ENCODE measurements around the gene CXCR1. TPM values are rescaled to one million over a fixed set of nuclear protein-coding genes. Genes with fewer than 3 reads are reported as not detected.

Gene CXCR1
- total and polyA plus RNA-seq, 2 of the 4 experiments (the other 2 are of a cell fraction), result not detected

- no peak for ATAC-seq (ENCODE audit: low read depth)
- no peak overlapping the region for H2BK5ac ChIP-seq (ENCODE audit: low read depth, low read length, poor library complexity, severe bottlenecking)
- H2AFZ ChIP-seq (replicated peaks; ENCODE audit: low read length, poor library complexity), result no peak overlapping the region
- no peak overlapping the region for H2BK20ac ChIP-seq (ENCODE audit: low read depth, low read length)
- H3K4me1 ChIP-seq (ENCODE audit: control insufficient read depth, insufficient read depth, low read length), result no peaks in the 10 kb centered on the region
- TF ChIP-seq FOS (IDR thresholded peaks at IDR 0.05; ENCODE audit: low read depth, low read length) (no peak), POLR2A (IDR thresholded peaks at IDR 0.05; ENCODE audit: low read depth, low read length) (no peak), CTCF (conservative IDR thresholded peaks at IDR 0.05; ENCODE audit: low read depth, low read length) (no peak), RCOR1 (IDR thresholded peaks at IDR 0.05; ENCODE audit: insufficient replicate concordance, low read length) (no peak), MAFK (IDR thresholded peaks at IDR 0.05; ENCODE audit: low read depth, low read length) (no peak), MXI1 (IDR thresholded peaks at IDR 0.05; ENCODE audit: borderline replicate concordance, low read depth, low read length) (no peak), USF2 (IDR thresholded peaks at IDR 0.05; ENCODE audit: low read depth, low read length) (no peak), MAZ (IDR thresholded peaks at IDR 0.05; ENCODE audit: borderline replicate concordance, low read depth, low read length) (no peak), NFE2L2 (IDR thresholded peaks at IDR 0.05; ENCODE audit: low read depth, low read length) (no peak), BHLHE40 (IDR thresholded peaks at IDR 0.05; ENCODE audit: low read depth, low read length) (no peak), CHD1 (IDR thresholded peaks at IDR 0.05; ENCODE audit: low read depth, low read length) (no peak), ELK1 (IDR thresholded peaks at IDR 0.05; ENCODE audit: borderline replicate concordance, low read depth, low read length) (no peak), RAD21 (IDR thresholded peaks at IDR 0.05; ENCODE audit: low read length) (no peak), CEBPB (IDR thresholded peaks at IDR 0.05; ENCODE audit: low read depth, low read length) (no peak), SMC3 (IDR thresholded peaks at IDR 0.05; ENCODE audit: low read depth, low read length) (no peak), RFX5 (IDR thresholded peaks at IDR 0.05; ENCODE audit: low read depth, low read length) (no peak)
- peaks cover 59% of the 10 kb centered on the region for H3K27me3 ChIP-seq (ENCODE audit: control insufficient read depth, insufficient read depth, low read length)
- no peak overlapping the region for H2AK5ac ChIP-seq (ENCODE audit: low read depth, low read length)
- no peak overlapping the region for H3K9ac ChIP-seq (ENCODE audit: low read depth, low read length)
- no peak overlapping the region for H2BK15ac ChIP-seq (ENCODE audit: low read depth, low read length)
- POLR2A ChIA-PET (ENCODE audit: unreplicated experiment), result no interaction called here
- H2BK120ac ChIP-seq (ENCODE audit: low read depth, low read length), result no peak overlapping the region
- H3K14ac ChIP-seq (replicated peaks; ENCODE audit: low read depth, low read length), result no peak overlapping the region
- CTCF ChIA-PET, result no interaction called here
- no peaks in the 10 kb centered on the region for H3K79me1 ChIP-seq (ENCODE audit: low read depth in 1 of 2, low read length in 2 of 2)
- WGBS, 2 experiments (ENCODE audit: extremely low coverage in 2 of 2, insufficient read length in 1 of 2), result no CpG with 5 or more reads among the region's 2 CpGs
- no peak overlapping the region for H3K4me3 ChIP-seq (ENCODE audit: insufficient read depth, low read depth, low read length)
- no peak overlapping the region for H3K4me2 ChIP-seq (ENCODE audit: low read depth, low read length)
- no peak overlapping the region for H4K91ac ChIP-seq (ENCODE audit: insufficient read depth, low read depth, low read length)
- no peaks in the 10 kb centered on the region for H3K9me1 ChIP-seq (ENCODE audit: insufficient read depth, low read length)
- no peaks in the 10 kb centered on the region for H3K36me3 ChIP-seq (ENCODE audit: control insufficient read depth, insufficient read depth, low read length)
- in situ Hi-C loops (cut with MboI; ENCODE audit: low sequenced_read_pairs) (no loop called here), dilution Hi-C loops (cut with HindIII; ENCODE audit: low sequenced_read_pairs, unreplicated experiment) (no loop called here), intact Hi-C loops (cut with micrococcal nuclease) (no loop called here)
- H3K56ac ChIP-seq (ENCODE audit: extremely low read depth, insufficient read depth, low read length), result no peak overlapping the region
- H2AK9ac ChIP-seq (replicated peaks; ENCODE audit: low read depth, low read length, poor library complexity), result no peak overlapping the region
- H3K18ac ChIP-seq (ENCODE audit: low read depth, low read length), result no peak overlapping the region
- H3K4ac ChIP-seq (ENCODE audit: low read depth, low read length), result no peak overlapping the region
- H4K20me1 ChIP-seq (ENCODE audit: insufficient read depth, low read length), result no peaks in the 10 kb centered on the region
- H3K27ac ChIP-seq (ENCODE audit: insufficient read depth, low read length), result no peak overlapping the region
- DNase-seq, result no peak
- BruUV-seq (replicated peaks), result no TSS peak
- no peak overlapping the region for H4K5ac ChIP-seq (ENCODE audit: low read depth, low read length)
- H3K9me3 ChIP-seq (ENCODE audit: control insufficient read depth, insufficient read depth, low read length), result no peaks in the 10 kb centered on the region
- H4K8ac ChIP-seq (ENCODE audit: low read depth in 2 of 2, low read length in 2 of 2), result no peak overlapping the region
- H3K23ac ChIP-seq (ENCODE audit: low read depth, low read length), result no peak overlapping the region
Measured at GRCh38 chr2:218161644-218162043, 5.1 kb downstream of the CXCR1 start.

Data from IMR-90 (cell line).